Activated gamma-delta T cell treated with anti-CD3 and anti-CD28 coated beads, Interleukin-2, amount 50 U/mL, for 16 hours (primary cell): ENCODE measurements around the gene CISTR.
"Not testable (repeated sequence)": the region's sequence is repeated elsewhere in the genome, so short reads cannot be mapped to it uniquely, and the experiment has no call there.

Experiments
- DNase-seq: peaks from one replicate; pipeline ENCODE4 v3.0.0-alpha.2; 2020; ENCODE audit warnings: low read depth

The CISTR gene

DNA sequence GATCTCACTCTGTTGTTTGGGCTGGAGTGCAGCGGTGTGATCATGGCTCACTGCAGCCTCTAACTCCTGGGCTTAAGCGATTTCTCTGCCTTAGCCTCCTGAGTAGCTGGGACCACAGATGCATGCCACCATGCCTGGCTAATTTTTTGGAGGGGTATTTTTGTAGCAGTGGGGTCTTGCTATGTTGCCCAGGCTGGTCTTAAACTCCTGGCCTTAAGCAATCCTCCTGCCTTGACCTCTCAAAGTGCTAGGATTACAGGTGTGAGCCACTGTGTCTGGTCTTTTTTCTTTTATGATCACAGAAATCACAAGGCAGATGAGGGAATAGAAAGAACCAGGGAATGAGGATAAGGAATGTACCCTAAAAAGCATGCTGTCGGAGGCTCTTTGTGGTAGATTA lies 11.0 kb upstream of the CISTR start:
- DNase-seq, result not testable (repeated sequence)

DNA sequence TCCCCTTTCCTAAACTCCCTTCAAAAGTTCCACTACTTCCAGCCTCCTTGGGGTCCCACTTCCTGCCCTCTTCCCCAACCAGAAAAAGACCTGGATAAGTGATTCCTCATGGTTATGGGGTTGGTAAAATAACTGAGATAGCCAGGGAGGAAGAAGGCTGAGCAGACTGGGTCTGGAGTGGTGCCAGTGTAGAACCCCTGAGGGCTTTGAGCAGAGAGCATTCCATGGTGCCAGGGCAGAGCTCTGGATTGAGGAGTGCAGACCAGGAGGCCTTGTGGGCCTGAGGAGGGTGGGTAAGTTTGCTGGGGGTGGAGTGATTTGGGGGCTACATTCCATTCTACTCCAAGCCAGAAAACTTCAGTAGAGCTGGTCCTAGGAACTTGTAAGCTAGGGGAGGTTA lies 9.5 kb upstream of the CISTR start:
- no peak for DNase-seq

DNA sequence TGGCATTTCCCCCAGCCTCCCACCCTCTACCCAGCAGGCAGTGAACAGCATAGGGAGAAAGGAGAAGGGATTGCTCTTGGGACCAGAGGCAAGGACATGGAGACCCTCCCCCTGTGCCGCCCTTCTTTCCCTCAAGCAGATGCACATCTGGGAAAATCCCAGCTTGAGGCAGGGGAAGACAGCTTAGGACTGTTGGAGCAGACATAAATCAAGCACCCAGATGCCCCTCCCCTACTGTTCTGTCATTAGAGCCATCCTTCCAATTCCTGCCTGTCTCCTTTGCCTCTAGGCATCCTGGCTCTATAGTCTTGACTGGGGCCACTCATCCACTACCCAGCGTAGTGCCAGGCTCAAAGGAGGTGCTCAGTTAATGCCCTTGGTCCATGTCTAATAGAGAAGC lies 7.5 kb upstream of the CISTR start:
- DNase-seq, result no peak

DNA sequence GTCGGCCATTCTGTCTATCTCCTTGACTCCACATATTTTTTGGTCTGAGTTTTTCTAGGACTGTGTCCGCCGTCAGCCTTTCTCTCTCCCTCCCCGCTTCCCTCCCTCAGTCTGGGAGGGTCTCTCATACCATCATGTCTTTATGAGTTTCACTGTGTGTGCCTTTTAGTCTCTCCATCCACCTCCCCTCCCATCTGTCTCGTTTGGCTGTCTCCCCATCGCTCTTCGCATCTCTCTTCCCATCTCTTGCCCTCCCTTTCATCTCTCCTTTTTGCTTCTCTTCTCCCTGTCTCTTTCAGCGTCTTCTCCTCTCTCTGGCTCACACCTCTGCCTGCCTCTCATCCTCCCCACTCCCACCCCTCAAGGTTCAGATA lies 6.9 kb upstream of the CISTR start:
- DNase-seq, result no peak

DNA sequence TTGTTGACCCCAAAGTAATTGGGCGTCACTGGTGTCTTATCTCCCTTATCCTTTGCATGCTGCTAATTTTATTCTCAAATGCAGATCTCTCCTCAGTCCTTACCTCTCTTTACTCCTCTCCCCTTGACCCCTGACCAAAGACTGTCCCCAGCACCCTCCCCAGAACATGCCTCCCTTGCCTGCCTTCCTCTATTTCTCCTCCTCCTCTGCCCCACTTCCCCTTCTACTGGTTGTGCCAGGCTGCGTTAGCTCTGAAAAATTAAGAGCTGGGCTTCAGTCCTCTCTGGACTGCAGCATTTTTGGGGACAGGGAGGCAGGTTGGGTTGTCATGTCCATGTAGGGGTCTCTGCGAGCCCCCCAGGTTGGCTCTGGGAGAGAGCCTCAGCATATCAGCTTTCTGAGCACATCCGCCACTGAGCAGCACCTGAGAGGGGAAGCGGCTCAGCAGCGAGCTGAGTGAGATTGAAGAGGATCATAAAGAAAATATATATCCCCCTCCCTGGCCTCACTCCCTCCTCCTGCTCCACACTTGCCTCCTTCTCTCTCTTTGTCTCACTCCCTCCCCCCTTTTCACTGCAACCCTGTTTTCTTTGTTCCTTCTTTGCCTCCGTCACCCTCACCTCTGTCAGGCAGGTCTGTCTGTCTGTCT lies 6.4 kb upstream of the CISTR start:
- no peak for DNase-seq

DNA sequence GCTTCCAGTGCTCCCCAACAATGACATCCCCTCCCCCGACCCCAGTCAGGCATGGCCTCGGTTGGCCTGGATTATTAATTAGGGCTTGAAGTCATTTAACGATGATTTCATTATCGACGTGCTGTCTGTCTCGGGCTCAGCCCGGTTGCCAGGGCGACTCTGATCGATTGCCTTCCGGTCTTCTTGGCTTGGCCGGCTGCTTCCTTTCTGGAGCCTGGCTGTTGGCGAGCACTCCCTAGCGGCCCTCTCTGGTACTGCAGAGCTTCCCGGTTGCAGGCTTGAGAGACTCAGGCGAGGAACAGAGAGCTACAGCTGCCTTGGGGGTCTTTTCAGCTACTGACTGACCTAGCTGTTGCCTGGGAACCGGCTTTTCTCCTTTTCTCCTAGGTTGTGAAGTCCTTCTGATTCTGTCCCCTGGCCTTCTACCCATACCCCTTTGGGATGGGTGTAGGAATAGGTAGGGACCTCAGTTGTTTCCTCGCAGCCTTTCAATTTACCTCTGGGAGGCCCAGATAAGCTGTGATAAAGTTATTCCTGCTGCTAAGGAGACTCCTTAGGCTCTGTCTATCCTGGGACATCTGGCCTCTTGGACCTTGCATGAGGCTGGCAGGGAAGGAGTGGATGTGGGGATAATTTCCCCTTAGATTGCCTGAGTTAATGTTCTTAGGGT lies 5.5 kb upstream of the CISTR start:
- peak; percentile 72 for DNase-seq

DNA sequence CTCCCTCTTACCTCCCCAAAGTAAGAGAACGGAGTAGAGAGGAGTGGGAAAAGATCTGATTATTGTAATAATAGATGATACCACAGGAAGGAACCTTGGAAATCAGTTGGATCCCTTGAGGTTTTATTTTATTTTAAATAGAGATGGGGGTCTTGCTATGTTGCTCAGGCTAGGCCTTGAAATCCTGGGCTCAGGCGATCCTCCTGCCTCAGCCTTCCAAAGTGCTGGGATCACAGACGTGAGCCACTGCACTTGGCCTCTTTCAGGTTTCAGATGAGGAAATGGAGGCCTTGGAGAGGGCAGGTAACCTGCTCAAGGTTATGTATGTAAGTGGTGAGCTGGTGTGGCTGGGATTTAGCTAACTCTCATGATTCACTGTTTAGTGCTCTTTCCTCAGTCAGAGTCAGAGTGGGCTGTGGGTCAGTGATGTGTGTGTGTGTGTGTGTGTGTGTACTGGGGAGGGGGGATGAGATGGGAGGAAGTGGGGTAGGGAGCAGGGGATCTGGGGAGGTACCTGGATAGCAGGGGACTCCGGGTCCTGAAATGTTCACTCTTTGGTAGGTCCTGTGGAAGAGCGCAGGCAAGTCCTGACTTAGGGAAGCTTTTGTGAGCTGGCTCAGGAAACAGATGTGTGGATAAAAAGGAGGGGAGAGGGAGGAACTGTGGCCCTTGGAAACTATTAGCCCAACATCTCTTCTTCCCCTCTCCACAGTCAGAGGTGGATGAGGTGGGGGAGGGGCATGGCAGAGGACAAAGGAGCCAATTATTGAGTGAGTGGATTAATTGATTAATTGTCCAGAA lies 4.7 kb upstream of the CISTR start:
- no peak for DNase-seq

DNA sequence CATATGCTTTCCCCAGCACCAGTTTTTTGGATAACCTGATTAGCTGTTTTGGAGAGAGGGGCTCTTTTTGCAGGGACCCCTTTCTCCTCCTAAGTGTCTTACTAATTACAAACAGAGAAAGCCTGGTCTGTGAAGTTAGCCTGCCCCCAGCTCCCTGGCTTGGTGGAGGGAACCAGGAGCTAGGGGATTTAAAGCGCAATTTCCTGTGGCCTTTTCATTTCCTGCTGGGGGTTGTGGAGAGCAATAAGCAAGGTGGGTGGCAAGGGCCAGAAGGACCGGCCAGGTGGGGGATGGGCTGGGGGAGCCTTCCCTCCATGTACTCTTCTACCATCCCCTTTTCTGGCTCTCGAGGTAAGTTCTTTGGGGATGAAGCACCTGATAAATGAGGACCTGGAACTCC lies 4.1 kb upstream of the CISTR start:
- DNase-seq, result no peak

DNA sequence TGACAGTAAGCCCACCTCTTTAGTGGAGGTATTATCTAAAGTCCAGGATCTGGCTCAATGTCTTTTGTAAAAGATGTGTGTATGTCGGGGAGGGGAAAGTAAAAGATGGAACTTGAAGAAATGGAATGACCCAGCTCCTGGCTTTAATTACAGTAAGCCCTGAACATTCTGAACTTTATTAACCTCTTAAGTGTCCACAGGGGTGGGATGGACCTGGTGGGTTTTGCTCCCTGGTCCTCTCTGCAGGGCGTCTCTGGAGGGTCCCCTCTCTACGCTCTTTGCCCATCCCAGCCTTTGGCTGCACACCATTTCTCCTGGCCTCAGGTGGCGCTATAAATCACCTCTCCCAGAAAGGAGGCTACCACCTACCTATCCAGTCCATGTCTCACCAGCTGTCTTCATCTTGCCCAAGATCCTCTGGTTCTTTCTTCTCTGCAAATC lies 3.7 kb upstream of the CISTR start:
- no peak for DNase-seq

DNA sequence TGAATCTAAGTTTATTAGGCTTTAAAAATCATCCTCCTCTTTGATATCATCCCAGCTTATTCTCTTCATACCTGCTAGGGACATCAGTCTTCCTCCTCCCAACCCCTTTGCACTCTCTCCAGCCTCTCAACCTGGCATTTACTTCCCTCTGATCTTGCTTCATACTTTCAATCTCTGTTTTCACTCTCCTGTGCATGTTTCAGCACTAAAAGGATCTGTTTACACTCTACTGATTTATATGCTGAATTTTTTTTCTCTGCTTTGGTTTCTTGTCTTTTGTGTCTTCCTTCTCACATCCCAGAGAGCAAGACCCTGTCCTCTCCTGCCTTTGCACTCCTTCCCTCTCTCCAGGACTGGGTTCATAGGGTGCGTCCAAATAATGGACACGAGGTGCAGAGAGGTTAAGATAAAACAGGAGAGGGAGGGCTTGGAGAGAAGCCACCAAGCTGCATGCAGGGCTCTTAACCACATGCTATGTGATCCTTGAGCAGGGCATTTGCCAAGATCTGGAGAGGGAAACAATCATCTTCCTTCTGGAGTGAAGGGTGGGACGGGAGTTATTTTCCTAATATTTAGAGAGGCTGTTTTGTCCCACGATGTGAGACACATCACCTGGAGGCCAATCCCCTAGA lies 3.0 kb upstream of the CISTR start:
- DNase-seq, result no peak

DNA sequence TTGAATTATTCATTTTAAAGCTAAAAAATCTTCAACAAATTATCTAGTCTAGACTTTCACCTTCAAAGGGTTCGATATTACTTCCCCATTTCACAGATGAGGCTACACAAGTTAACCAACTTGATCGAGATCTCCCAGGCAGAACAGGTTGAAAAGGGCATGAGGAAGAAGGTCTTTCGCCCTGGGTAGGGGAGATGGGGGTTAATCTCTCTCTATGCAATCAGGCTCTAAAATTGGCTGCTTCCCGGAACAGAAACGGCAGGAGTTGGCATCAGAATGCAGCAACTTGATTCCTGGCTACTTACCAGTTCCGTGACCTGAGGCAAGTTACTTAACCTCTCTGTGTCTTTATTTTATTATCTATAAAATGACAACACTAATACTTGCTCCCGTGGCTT lies 2.4 kb upstream of the CISTR start:
- DNase-seq, result no peak

DNA sequence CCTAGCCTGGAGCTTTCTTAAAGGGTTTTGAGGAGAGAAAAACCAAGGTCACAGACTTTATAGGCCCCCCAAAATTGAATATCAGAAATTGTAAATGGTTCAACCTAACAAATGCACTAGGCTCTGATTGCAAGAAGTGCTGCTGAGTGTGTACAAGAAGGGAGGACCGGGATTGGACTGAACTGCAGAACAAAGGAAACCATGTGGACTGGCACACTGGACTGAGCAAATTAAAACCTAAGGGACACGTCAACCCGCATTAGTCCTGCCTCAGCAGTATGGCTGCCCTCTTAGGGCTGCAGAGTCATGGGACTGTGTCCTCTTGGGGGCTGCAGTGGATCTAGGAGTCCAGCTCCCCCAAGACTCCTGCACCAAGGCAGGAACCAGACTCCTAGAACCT lies 842 bp upstream of the CISTR start:
- no peak for DNase-seq

DNA sequence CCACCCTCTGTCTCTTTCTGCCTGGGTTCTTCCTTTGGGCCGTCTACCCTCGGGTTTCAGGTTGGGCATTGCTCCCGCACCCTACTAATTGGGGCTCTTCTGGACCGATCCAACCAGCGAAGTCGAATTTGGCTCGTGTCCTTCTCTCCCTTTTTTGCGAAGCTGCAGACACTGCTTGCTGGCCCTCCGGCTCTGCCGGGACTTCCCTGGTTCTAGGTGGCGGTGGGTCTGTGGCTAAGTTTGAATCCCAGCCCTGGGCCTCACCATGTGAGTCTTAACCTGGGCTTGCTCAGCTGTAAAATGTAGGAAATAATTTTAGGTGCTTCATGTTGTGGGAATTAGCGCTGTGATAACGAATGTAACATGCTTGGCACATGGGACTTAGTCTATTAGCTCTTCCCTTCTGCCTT lies 418 bp upstream of the CISTR start:
- no peak for DNase-seq

DNA sequence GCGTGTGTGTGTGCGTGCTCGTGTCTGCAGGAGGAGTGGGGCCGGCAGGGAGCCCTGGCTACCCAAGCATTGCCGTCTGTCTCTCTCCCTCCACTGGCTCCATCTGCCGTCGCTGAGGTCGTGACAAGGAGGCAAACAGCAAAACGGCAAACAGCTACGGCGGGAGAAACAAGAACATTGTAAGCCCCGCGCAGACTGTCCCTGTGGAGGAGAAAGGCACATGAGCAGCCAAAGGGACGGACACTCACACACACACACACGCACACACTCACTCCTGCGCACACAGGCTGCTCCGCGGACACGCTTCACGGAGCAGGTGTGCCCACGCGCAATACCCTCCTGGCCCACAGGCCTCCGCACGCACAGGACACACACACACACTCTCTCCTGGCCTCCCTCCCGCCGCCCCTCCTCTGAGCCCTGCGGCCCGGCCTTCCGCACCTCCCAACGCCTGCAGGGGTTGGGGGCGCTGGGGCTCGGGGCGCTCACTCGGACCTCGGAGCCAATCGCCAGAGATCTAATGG lies 905 bp downstream of the CISTR start:
- no peak for DNase-seq

DNA sequence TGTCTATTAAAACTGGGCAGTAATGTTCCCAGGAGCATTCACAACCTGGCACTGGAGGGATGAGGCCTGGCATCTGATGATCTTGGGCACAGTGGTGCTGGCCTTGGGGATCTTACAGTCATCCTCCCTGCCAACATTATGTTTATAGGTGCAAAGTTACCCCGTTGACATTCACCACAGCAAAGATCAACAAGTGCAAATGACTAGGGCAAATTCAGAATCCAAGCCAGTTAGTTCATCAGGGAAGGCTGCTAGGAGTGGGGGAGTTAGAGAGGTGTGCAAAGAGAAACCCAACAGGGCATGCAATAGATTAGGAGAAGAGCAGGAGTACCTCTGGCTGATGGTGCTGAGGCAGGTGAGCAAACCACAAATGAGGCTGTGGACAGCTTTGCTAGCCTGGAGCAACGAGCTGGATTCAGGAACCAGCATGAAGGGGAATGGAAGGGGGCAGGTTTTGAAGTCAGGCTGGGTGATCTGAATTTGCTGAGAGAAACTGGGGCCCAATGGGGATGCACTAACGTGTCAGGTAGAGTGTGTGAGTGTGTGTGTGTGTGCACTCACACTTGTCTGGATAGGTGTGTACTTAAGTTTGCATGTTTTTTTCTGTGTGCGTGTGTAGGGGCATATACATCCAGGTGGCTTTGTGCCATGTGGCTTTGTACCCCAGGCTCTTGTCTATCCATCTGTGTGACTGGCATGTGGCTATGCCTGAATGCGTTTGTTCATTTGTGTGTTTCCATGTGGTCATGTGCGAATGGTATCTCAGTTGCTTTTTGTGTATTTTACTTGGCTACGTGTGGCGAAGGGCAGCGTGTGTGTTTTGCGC lies 1.6 kb downstream of the CISTR start:
- DNase-seq, result no peak

DNA sequence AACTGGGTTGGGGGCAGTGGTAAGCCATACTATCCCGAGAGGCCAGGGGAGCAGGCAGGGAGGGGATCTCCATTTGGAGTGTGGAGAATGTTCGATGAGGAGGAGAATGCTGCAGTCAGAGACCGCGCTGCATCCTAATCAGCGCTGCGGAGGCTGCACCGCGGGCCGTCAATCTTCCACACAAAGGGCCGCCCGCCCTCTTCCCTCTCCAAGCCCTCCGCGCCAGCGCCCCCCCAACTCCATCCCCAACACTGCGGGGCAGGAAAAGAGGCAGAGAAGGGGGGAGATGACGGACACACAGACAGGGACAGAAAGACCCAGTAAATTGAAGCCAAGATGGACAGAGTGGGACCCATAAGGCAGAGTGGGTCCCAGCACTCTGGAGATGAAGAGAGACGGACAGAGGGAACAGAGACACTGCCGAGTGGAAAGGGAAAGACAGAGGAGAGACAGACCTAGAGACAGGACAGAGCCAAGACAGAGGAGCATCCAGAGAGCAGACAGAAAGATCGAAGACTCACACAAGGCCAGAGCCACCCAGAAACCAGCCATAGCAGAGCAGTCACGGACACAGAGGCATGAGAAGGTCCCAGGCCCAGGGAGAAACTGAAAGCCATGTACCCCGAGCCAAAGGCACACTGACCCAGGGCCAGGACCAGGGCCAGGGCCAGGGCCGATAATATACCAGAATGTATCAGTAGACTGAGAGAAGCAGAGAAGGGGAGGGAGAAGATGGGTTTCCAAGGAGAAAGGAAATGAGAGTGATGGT lies 3.5 kb downstream of the CISTR start:
- no peak for DNase-seq

DNA sequence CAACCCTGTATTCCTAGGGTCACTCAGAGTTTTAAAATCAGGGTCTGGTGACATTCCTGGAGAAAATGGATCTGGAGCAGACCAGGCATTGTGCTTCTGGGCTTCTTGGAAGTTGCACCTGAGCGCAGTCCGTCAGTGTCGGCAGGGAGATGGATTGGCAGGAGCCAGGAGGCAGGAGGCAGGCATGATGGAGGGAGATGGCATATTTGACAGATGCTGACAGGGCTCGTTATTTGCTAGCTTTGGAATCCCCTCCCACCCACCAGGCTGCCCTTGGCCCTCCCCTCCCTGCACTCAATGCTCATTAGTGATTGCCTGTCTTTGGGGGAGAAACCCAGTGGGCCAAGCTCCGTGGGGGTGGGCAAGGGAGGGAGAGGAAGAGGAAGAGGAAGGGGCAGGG lies 4.7 kb downstream of the CISTR start:
- DNase-seq, result no peak

DNA sequence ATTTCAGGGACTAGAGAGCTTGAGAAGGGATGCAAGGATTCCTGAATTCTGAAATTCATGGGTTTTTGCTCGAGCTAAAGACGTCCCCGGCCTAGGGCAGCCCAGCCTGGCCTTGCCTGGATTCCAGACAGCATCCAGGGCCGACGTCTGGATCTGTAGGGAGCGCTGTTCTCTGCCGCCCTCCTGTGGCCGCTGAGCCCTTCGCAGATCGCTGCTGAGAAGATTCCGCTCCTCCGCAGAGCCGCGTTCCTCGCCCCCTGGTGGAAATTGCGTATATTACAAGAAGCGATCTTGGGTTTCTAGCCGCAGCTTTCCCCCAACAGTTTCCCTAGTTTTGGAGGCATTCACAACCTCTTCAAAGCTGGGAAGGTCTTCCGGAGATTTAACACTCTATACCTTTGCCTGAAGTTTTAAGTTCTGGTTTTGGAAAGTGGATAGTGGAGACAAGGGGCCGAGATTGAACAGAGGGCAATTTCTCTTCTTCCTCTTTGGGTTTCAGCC lies 5.1 kb downstream of the CISTR start:
- DNase-seq, result peak; percentile 82

DNA sequence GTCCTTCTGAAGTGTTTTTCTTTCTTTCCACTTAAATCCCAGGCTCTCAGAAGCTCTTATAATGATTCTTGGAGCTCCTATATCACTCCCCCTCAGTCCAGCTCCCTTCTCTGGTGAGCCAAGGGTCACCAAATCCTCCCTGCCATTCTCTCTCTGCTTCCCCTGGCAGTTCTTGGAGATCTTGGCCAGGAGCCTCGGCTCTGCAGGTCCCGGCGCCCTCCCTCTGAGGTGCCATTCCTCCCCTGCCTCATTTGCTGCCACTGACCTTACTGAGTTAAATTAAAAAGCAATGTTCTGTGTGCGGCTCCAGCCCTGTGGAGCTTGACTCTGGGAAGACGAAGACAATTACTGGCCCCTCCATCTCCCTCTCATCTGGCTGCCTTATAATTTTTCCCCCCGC lies 7.0 kb downstream of the CISTR start:
- no peak for DNase-seq

DNA sequence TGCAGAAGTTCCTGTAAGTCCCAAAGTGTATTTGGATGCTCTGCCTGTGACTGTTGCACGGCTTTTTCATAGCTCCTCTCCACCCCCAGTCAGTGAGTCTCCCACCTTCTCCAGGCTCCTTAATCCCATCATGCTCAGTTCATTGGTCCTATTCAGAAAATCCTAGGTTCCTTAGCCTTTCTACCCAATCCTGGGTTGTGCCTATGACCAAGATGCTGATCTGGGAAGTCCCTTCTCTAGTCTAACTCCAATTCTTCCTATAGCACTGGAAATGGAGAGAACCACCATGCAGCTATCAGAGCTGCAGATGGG lies 7.7 kb downstream of the CISTR start:
- no peak for DNase-seq
